ENCODE results near the gene NEMP2.

NEMP2 gene

DNA sequence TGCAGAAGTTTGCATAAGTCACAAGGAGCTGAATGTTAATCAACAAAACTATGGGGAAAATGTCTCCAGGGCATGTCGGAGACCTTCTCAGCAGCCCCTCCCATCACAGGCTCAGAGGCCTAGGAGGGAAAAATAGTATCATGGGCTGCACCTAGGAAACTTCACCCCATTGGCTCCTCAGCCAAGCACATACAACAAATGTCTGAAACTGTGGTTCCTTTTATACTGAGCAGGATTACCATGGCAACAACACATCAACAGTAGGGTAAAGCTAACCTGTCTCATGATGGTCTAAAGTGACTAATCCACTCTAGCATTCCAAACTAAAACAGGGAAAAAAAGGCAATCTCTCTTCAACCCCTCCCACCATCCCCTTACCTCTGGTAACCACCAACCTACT, 3.2 kb upstream of the NEMP2 start:
- Mint-ChIP-seq H3K36me3 (peaks cover 32% of the 10 kb centered on the region), H3K27ac (no peak overlapping the region), H3K4me1 (peaks cover 29% of the 10 kb centered on the region), H3K27me3 (no peaks in the 10 kb centered on the region), H3K9me3 (peaks cover 17% of the 10 kb centered on the region), H3K4me3 (no peak overlapping the region)

- Mint-ChIP-seq H3K27me3 (no peaks in the 10 kb centered on the region), H3K4me3 (peak overlapping the region; percentile 96), H3K4me1 (peaks cover 51% of the 10 kb centered on the region), H3K9me3 (peaks cover 5% of the 10 kb centered on the region), H3K27ac (peak overlapping the region; percentile 81), H3K36me3 (peaks cover 16% of the 10 kb centered on the region)
Measured at GRCh38 chr2:190535586-190535985, 1.1 kb upstream of the NEMP2 start.

GRCh38 chr2:190535121-190535439, 558 bp upstream of the NEMP2 start:
- Mint-ChIP-seq H3K27ac (peak overlapping the region; percentile 95), H3K36me3 (peaks cover 12% of the 10 kb centered on the region), H3K4me3 (peak overlapping the region; percentile 96), H3K9me3 (peaks cover 4% of the 10 kb centered on the region), H3K27me3 (no peaks in the 10 kb centered on the region), H3K4me1 (peaks cover 56% of the 10 kb centered on the region)

GRCh38 chr2:190533968-190534309, 583 bp downstream of the NEMP2 start:
- Mint-ChIP-seq H3K4me1 (peaks cover 67% of the 10 kb centered on the region), H3K9me3 (no peaks in the 10 kb centered on the region), H3K36me3 (peaks cover 9% of the 10 kb centered on the region), H3K27me3 (no peaks in the 10 kb centered on the region), H3K4me3 (peak overlapping the region; percentile 96), H3K27ac (peak overlapping the region; percentile 99)

DNA sequence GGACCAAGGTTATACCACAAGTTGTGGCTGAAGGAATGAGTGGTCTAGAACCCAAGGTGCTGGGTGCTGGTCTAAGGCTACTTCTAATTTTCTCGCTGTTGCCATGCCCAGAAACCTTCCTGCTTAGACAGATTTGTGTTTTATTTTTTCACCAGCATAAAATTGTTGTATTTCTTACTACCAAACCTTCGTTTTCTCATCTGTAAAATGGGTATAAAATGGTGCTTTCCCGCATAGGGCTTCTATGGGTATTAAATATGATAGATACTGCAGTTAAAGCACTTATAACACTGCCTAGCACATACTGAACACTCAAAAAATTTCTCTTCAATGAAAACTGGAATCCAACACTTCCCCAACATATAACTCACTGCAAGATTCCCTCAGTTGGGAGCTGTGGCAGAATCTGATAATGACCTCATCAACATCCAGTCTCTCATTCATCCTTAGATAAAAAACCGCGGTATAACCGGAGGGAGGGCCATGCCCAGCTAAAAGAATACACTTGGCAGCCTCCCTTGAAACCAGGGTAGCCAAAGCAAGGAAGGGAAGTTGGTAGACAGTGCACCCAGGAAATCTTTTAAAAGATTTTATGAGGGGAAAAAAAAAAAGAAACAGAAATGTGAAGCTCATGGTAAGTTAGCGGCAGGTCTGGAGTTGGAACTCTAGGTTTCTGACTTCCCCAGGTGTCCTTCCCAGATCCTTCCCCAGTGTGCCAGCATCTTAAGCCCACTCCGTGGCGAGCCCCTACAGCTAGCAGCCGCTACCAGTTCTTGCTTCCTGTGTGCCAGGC, 1.2 kb downstream of the NEMP2 start:
- peak overlapping the region; percentile 99 for H3K27ac Mint-ChIP-seq
- peaks cover 6% of the 10 kb centered on the region for H3K36me3 Mint-ChIP-seq
- peaks cover 73% of the 10 kb centered on the region for H3K4me1 Mint-ChIP-seq
- H3K4me3 Mint-ChIP-seq = peak overlapping the region; percentile 96
- no peaks in the 10 kb centered on the region for H3K27me3 Mint-ChIP-seq
- no peaks in the 10 kb centered on the region for H3K9me3 Mint-ChIP-seq

GRCh38 chr2:190532581-190532980, 1.9 kb downstream of the NEMP2 start:
- H3K27me3 Mint-ChIP-seq = no peaks in the 10 kb centered on the region
- peak overlapping the region; percentile 96 for H3K4me3 Mint-ChIP-seq
- peaks cover 80% of the 10 kb centered on the region for H3K4me1 Mint-ChIP-seq

GRCh38 chr2:190530248-190530900, 4.1 kb downstream of the NEMP2 start:
- Mint-ChIP-seq H3K9me3 (no peaks in the 10 kb centered on the region), H3K27ac (no peak overlapping the region), H3K4me1 (peaks cover 85% of the 10 kb centered on the region), H3K4me3 (no peak overlapping the region), H3K27me3 (no peaks in the 10 kb centered on the region), H3K36me3 (no peaks in the 10 kb centered on the region)

More at GRCh38 chr2:190532581-190532980, 1.9 kb downstream of the NEMP2 start:
- H3K36me3 Mint-ChIP-seq = peaks cover 2% of the 10 kb centered on the region
- H3K9me3 Mint-ChIP-seq = no peaks in the 10 kb centered on the region
- H3K27ac Mint-ChIP-seq = peak overlapping the region; percentile 62

DNA sequence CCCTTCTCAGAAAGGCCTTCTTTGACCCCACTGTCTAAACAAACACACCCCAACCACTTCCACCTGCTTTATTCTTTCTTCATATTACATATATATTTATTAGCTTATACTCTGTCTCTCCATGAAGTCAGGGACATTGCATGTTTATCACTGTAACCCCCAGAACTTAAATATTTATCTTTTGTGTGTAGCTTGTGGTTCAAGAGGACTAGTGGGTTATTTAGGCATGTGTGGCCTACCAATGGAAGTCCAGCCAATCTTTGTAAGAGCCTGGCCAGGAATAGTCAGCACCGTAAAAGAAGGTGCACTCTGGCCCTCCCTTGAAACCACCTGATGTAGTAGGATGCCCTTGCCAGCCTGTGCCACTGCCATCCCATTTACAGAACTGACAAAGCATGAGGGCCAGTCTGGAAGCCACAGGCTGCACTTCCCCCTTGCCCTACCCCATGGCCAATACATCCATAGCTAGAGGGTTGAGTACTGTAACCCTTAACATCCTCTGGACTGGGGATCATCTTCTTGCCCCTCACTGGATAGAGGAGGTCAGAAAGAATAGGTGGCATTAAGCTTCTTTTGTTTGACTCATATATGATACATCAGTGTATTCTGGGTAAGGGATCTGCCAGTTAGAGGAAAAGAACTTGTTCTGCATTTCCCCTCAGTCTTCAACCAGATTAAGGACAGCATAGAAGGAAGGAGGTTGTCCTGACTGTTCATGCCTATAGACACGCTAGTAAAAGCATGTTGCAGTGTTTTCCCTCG, 4.9 kb downstream of the NEMP2 start:
- no peaks in the 10 kb centered on the region for H3K36me3 Mint-ChIP-seq
- H3K9me3 Mint-ChIP-seq = no peaks in the 10 kb centered on the region
- H3K27ac Mint-ChIP-seq = peak overlapping the region; percentile 52
- no peak overlapping the region for H3K4me3 Mint-ChIP-seq
- H3K27me3 Mint-ChIP-seq = no peaks in the 10 kb centered on the region
- peaks cover 89% of the 10 kb centered on the region for H3K4me1 Mint-ChIP-seq

DNA sequence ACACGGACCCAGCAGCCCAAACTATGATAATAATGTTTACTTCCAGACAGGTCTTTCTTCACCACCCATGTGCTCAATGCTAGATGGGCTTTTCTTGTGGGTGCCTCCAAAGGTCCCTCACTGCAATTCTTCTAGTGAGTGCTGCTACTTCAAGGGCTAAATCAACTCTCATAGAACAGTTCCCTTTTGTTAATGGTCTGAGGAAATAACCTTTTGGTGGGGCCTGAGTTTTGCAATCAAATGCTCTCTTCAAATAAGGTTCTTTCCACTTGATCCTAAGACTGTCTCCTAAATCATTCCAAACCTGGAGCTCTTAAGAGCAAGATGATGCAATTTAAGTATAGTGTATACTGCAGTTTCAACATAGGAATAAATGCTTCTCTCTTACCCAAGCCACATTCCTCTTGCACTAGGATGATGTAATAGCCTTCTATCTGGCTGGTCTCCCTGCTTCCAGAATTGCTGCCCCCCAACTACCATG, 6.0 kb downstream of the NEMP2 start:
- Mint-ChIP-seq H3K4me1 (peaks cover 87% of the 10 kb centered on the region), H3K36me3 (peaks cover 3% of the 10 kb centered on the region), H3K27me3 (no peaks in the 10 kb centered on the region), H3K9me3 (no peaks in the 10 kb centered on the region), H3K4me3 (no peak overlapping the region), H3K27ac (peak overlapping the region; percentile 71)

DNA sequence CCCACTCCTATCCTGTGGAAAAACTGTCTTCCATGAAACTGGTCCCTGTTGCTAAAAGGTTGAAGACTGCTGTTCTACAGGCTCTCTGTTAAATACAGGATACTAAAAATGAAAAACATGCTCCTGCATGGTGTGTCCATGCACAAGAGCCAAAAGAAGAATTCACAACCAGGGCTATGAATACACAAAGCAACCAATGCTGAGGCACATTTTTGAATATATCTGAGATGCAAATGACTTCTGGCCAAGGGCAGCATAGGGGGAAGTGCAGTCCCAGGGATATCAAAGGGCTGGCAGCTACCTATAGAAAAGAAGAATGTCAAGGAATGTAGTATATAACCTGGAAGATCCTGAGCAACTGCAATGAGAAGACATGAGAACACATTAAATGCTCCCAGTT, 6.6 kb downstream of the NEMP2 start:
- Mint-ChIP-seq H3K27me3 (no peaks in the 10 kb centered on the region), H3K36me3 (peaks cover 5% of the 10 kb centered on the region), H3K9me3 (no peaks in the 10 kb centered on the region), H3K4me3 (no peak overlapping the region), H3K4me1 (peaks cover 80% of the 10 kb centered on the region), H3K27ac (no peak overlapping the region)

GRCh38 chr2:190527214-190527613, 7.3 kb downstream of the NEMP2 start:
- Mint-ChIP-seq H3K36me3 (peaks cover 5% of the 10 kb centered on the region), H3K4me3 (no peak overlapping the region), H3K4me1 (peaks cover 73% of the 10 kb centered on the region), H3K9me3 (no peaks in the 10 kb centered on the region), H3K27me3 (no peaks in the 10 kb centered on the region), H3K27ac (no peak overlapping the region)

GRCh38 chr2:190526105-190526750, 8.3 kb downstream of the NEMP2 start:
- Mint-ChIP-seq H3K9me3 (no peaks in the 10 kb centered on the region), H3K36me3 (peaks cover 10% of the 10 kb centered on the region), H3K27me3 (no peaks in the 10 kb centered on the region), H3K4me3 (no peak overlapping the region), H3K27ac (peak overlapping the region; percentile 66), H3K4me1 (peaks cover 71% of the 10 kb centered on the region)

GRCh38 chr2:190524928-190525327, 9.6 kb downstream of the NEMP2 start:
- Mint-ChIP-seq H3K27me3 (no peaks in the 10 kb centered on the region), H3K27ac (no peak overlapping the region), H3K4me1 (peaks cover 71% of the 10 kb centered on the region), H3K9me3 (no peaks in the 10 kb centered on the region), H3K4me3 (no peak overlapping the region), H3K36me3 (peaks cover 12% of the 10 kb centered on the region)

DNA sequence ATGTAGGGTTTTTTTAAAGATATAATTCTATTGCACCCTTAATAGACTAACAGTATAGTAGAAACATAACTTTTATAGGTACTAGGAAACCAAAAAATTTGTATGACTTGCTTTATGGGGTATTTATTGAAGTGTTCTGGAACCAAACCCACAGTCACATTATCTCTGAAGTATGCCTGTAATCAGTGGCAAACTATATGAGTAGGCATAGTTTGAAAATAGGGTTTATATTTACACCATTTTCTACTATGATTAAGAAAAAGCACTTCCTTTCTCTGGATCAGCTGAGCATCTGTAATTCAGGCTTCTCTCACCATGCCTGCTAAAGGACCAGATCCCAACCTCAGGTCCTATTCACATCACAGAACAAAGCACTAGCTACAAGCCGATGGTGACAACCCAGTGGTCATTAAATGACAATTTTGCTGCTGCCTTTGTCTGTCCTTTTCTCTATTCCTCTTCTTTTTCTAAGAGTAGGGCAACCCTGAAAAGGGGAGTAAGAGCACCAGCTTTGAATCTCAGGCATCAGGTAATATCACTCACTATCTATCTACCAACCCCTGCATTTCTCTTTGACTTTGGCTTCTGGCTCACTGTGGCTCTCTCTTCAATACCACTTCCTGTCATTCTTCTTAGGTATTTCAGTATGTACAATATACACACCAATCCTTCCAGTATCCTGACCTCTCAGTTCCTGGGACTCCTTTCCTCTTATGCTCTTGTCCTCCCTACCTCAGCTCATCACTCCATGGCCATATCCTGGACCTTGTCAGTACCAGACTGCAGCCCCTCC, 14.4 kb downstream of the NEMP2 start:
- Mint-ChIP-seq H3K4me3 (peak overlapping the region; percentile 15), H3K4me1 (peaks cover 61% of the 10 kb centered on the region), H3K36me3 (peaks cover 12% of the 10 kb centered on the region), H3K9me3 (no peaks in the 10 kb centered on the region), H3K27ac (peak overlapping the region; percentile 74), H3K27me3 (no peaks in the 10 kb centered on the region)

DNA sequence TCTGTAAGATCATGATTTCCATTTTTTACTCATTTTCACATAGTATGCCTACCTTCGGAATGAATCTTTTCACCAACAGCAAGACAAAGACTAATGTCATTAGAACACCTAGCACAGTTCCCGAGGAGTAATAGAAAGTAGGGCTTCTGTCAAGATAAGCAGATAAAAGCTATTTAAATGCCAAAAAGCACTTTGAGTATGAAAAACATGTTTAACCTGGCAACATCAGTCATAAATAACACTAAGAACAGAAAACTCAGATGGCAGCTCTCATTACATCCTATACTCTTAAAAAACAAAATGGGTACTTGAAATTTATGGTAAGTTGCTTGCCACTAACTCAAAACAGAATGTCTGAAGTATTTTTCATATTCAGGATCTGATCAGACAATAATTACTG, 17.1 kb downstream of the NEMP2 start:
- Mint-ChIP-seq H3K27me3 (no peaks in the 10 kb centered on the region), H3K36me3 (peaks cover 11% of the 10 kb centered on the region), H3K9me3 (no peaks in the 10 kb centered on the region), H3K4me1 (peaks cover 74% of the 10 kb centered on the region), H3K27ac (no peak overlapping the region), H3K4me3 (no peak overlapping the region)

All from activated naive CD4-positive, alpha-beta T cell treated with anti-CD3 and anti-CD28 coated beads, Interleukin-2, amount 50 U/mL, for 24 hours (primary cell).